H1 (cell line): Measurements from ENCODE around the gene STAM2. TPM values are rescaled to one million over a fixed set of nuclear protein-coding genes. Genes with fewer than 3 reads are reported as not detected.

Experiments used
- BACH1 ChIP-seq: IDR thresholded peaks from 2 replicates; pipeline ENCODE4 v1.6.1; 2012; ENCODE audit warnings: low read length, improper control_type of control experiment
- CBX5 ChIP-seq: fragments of 300-800, 300-1000 bp; sonication (generic); IDR thresholded peaks from 2 replicates; pipeline ENCODE4 v1.7.1; 2016; ENCODE audit warnings: antibody characterized with exemption, low read length, low read depth
- CTBP2 ChIP-seq: IDR thresholded peaks from 2 replicates; pipeline ENCODE4 v1.7.0; 2011; ENCODE audit warnings: borderline replicate concordance, mild to moderate bottlenecking, moderate library complexity, mixed read lengths, low read length; ENCODE audit not compliant: insufficient read depth, insufficient read length
- CTCF ChIP-seq, 3 experiments: IDR thresholded peaks; 1 replicate in 2 of 3; 2 replicates in 1 of 3; pipeline versions ENCODE4 v1.5.1 to v1.6.1; 2011; ENCODE audit warnings: low read length in 3 of 3, mild to moderate bottlenecking in 3 of 3, inconsistent platforms in 2 of 3, low read depth in 1 of 3, moderate library complexity in 1 of 3; ENCODE audit not compliant: insufficient read depth in 1 of 3; ENCODE audit errors: control extremely low read depth in 1 of 3
- JUND ChIP-seq: IDR thresholded peaks from 2 replicates; pipeline ENCODE4 v1.6.1; 2011; ENCODE audit warnings: mild to moderate bottlenecking, improper control_type of control experiment, low read length
- POU5F1 ChIP-seq: IDR thresholded peaks from 2 replicates; pipeline ENCODE4 v1.6.1; 2011; ENCODE audit warnings: low read depth, mild to moderate bottlenecking, low read length, moderate library complexity
- SIRT6 ChIP-seq: IDR thresholded peaks from one replicate; pipeline ENCODE4 v1.7.1; 2012; ENCODE audit warnings: low read length, inconsistent platforms
- SRF ChIP-seq: IDR thresholded peaks from 2 replicates; pipeline ENCODE4 v1.6.1; 2011; ENCODE audit warnings: mild to moderate bottlenecking, low read depth, low read length, moderate library complexity
- polyA plus RNA-seq, 7 experiments: library from polyadenylated mRNA; depleted of rRNA in 3 of 7; stranded (reverse) in 5 of 7; unstranded in 2 of 7; fragments of >200 nt in 5 of 7; fragments of 200-250 nt in 2 of 7; gene quantifications; 1 replicate in 5 of 7; 2 replicates in 1 of 7; 4 replicates in 1 of 7; pipeline versions ENCODE4 v1.2.1 to v1.2.3, GENCODE V29; 2011 to 2013; ENCODE audit warnings: missing spikeins in 2 of 7, mixed read lengths in 2 of 7
- total RNA-seq: library from RNA; stranded (reverse); fragmentation: NEBNext Ultra II Directional; extraction: Animal tissue kit (Norgen Biotek cat#: 25700); gene quantifications from 2 replicates; pipeline ENCODE4 v1.2.1, GENCODE V29; 2021

The STAM2 gene
- total and polyA plus RNA-seq, 2 of the 8 experiments (the other 6 are each of a cell fraction or from before 2014, with no cell fraction given), result 5.4 to 9.4 TPM

DNA sequence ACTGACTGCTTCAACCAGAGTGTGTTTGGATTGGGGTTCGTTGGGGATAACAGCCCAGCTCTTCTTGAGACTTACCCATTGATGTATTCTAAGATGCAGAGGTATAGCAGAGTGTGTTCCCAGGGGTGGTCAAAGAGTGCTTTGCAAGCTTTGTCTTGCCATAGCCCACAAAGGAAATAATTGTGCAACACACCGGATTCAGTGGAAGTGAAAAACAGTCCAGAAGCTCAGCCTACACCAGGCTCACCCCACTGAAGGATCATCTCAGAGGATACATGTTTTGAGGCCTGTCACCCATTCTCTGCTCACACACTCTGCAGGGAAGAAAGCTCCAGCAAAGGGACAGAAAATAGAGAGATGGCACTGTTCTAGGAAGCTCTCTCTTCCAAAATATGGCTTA, 86.3 kb downstream of the STAM2 start (continued):
- TF ChIP-seq CTCF (IDR thresholded peaks at IDR 0.05; ENCODE audit: control extremely low read depth in 1 of 3, insufficient read depth in 1 of 3, low read depth in 1 of 3, low read length in 3 of 3) (no peak), CBX5 (no peak), POU5F1 (no peak), SIRT6 (no peak), SRF (no peak), BACH1 (no peak), JUND (no peak), CTBP2 (no peak)
